Lung (tissue), 12 donors: ENCODE measurements around the gene CDH4. TPM values are rescaled to one million over a fixed set of nuclear protein-coding genes. Genes with fewer than 3 reads are reported as not detected.

ENCODE experiments used
- ATAC-seq: fragments of 200-7000 bp; cut with Tn5 transposase; one replicate; pipeline ENCODE4 v1.9.1; 2020; ENCODE audit warnings: moderate number of reproducible peaks; ENCODE audit not compliant: insufficient read depth, low FRiP score
- DNase-seq, 3 donors: peaks; one replicate each; pipeline ENCODE4 v3.0.0-alpha.2; 2013 to 2017
- H3K27ac ChIP-seq, 2 donors: one replicate each; pipeline ENCODE4 v1.5.1; 2013; ENCODE audit warnings: mild to moderate bottlenecking in 2 of 2, moderate library complexity in 2 of 2, control low read depth in 1 of 2, inconsistent platforms in 1 of 2, low read depth in 1 of 2, low read length in 1 of 2
- H3K27me3 ChIP-seq, 3 donors: one replicate each; pipeline ENCODE4 v1.5.1; 2013; ENCODE audit warnings: low read length in 2 of 3; ENCODE audit not compliant: control insufficient read depth in 3 of 3, insufficient read depth in 3 of 3
- H3K36me3 ChIP-seq, 4 donors: one replicate each; pipeline ENCODE4 v1.5.1; 2013; ENCODE audit warnings: low read length in 4 of 4, mild to moderate bottlenecking in 1 of 4, moderate library complexity in 1 of 4; ENCODE audit not compliant: control insufficient read depth in 4 of 4, insufficient read depth in 4 of 4
- H3K4me1 ChIP-seq, 5 donors: one replicate each; pipeline ENCODE4 v1.5.1; 2013; ENCODE audit warnings: low read length in 5 of 5, mild to moderate bottlenecking in 2 of 5, moderate library complexity in 1 of 5; ENCODE audit not compliant: control insufficient read depth in 5 of 5, insufficient read depth in 5 of 5
- H3K4me3 ChIP-seq: one replicate; pipeline ENCODE4 v1.5.1; 2013; ENCODE audit warnings: mild to moderate bottlenecking, control low read depth, moderate library complexity
- H3K9ac ChIP-seq, 2 donors: one replicate each; pipeline ENCODE4 v1.5.1; 2013; ENCODE audit warnings: low read length in 2 of 2, control low read depth in 1 of 2; ENCODE audit not compliant: insufficient read depth in 1 of 2
- H3K9me3 ChIP-seq, 4 donors: one replicate each; pipeline ENCODE4 v1.5.1; 2013; ENCODE audit warnings: low read length in 3 of 4, mild to moderate bottlenecking in 1 of 4, moderate library complexity in 1 of 4; ENCODE audit not compliant: control insufficient read depth in 4 of 4, insufficient read depth in 3 of 4
- WGBS, 2 donors: extraction: QIAGEN DNeasy Blood & Tissue Kit; methylation state at CpG; one replicate each; pipeline ENCODE4 v1.1.7; 2013; 5-methylcytosine and 5-hydroxymethylcytosine counted together
- polyA plus RNA-seq, 2 donors: library from polyadenylated mRNA; stranded (reverse); fragments of 200-250 nt; gene quantifications; one replicate each; pipeline ENCODE4 v1.2.1, GENCODE V29; 2013
- total RNA-seq, 2 donors: library from RNA; depleted of rRNA in 1 of 2; stranded (reverse); fragments of >200 nt in 1 of 2; gene quantifications; one replicate each; pipeline ENCODE4 v1.2.1, GENCODE V29; 2014 to 2021
- TF ChIP-seq, protein P1 (sequence below): IDR thresholded peaks from 2 replicates; pipeline ENCODE4 v1.5.1; 2012; ENCODE audit warnings: mild to moderate bottlenecking; ENCODE audit errors: control extremely low read depth, extremely low read depth
- donor health status: control.
- donor health status: control.
- donor health status: Bipolar disorder and iron deficiency.
- donor health status: healthy.
- donor health status: DM: yes; HTN: yes; CAD: no.

CDH4 gene
- total and polyA plus RNA-seq, 4 donors, result 0.10 to 2.1 (median 0.34) TPM

DNA sequence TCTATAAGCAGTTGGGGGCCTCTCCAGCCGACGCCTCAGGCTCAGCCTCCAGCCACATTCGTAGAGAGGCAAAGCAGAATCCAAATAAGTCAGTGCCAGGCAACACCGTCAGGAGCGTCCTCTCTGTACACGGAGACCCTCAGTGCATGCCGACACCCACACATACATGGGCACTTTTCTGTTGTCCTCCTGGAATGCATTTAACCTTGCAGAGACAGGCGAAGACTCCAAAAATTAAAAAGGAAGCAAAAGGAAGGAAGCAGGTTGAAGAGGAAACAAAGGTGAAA, 487.7 kb downstream of the CDH4 start:
- Histone ChIP-seq H3K36me3 (no peaks in the 10 kb centered on the region), H3K27me3 (peaks cover 0 to 2% (median 0%) of the 10 kb centered on the region in 3 donors), H3K27ac (no peak overlapping the region), H3K4me1 (peaks cover 0 to 9% (median 0%) of the 10 kb centered on the region in 5 donors), H3K9me3 (peaks cover 0 to 2% (median 0%) of the 10 kb centered on the region in 4 donors), H3K4me3 (no peak overlapping the region), H3K9ac (no peak overlapping the region)
- ATAC-seq (no peak), DNase-seq (no peak)
- WGBS, 2 donors, result 82 to 93% methylated on average over 8 of the region's 8 CpGs
- TF ChIP-seq, protein P1, sequence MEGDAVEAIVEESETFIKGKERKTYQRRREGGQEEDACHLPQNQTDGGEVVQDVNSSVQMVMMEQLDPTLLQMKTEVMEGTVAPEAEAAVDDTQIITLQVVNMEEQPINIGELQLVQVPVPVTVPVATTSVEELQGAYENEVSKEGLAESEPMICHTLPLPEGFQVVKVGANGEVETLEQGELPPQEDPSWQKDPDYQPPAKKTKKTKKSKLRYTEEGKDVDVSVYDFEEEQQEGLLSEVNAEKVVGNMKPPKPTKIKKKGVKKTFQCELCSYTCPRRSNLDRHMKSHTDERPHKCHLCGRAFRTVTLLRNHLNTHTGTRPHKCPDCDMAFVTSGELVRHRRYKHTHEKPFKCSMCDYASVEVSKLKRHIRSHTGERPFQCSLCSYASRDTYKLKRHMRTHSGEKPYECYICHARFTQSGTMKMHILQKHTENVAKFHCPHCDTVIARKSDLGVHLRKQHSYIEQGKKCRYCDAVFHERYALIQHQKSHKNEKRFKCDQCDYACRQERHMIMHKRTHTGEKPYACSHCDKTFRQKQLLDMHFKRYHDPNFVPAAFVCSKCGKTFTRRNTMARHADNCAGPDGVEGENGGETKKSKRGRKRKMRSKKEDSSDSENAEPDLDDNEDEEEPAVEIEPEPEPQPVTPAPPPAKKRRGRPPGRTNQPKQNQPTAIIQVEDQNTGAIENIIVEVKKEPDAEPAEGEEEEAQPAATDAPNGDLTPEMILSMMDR, result no peak

GRCh38 chr20:61742097-61742825, 490.2 kb downstream of the CDH4 start:
- 74 to 82% methylated on average over 16 of the region's 16 CpGs for WGBS, 2 donors
- Histone ChIP-seq H3K27ac (no peak overlapping the region), H3K4me3 (no peak overlapping the region), H3K9me3 (peaks cover 0 to 10% (median 0%) of the 10 kb centered on the region in 4 donors), H3K27me3 (peaks cover 0 to 2% (median 0%) of the 10 kb centered on the region in 3 donors), H3K4me1 (no peaks in the 10 kb centered on the region), H3K9ac (no peak overlapping the region), H3K36me3 (no peaks in the 10 kb centered on the region)
- DNase-seq (peak in 1 of 3 donors; percentile 14), ATAC-seq (no peak)
- TF ChIP-seq, protein P1, result no peak

DNA sequence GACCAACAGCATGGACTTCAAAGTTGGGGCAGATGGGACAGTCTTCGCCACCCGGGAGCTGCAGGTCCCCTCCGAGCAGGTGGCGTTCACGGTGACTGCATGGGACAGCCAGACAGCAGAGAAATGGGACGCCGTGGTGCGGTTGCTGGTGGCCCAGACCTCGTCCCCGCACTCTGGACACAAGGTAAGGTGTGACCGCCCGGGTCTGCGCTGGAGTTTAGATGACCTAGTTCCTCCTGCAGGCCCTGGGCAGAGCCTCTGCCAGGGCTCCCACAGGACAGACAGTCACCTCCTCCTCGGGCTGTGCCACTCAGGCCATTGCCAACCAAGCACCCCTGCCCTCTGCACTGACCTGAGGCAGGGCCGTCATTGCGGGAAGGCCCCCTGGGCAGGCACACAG, 491.5 kb downstream of the CDH4 start:
- 87 to 95% methylated on average over 16 of the region's 16 CpGs for WGBS, 2 donors
- H3K4me1 ChIP-seq, result no peaks in the 10 kb centered on the region
- no peak overlapping the region for H3K27ac ChIP-seq
- TF ChIP-seq, protein P1, result no peak
- H3K9ac ChIP-seq, result no peak overlapping the region
- ATAC-seq (no peak), DNase-seq (no peak)
- H3K36me3 ChIP-seq, result no peaks in the 10 kb centered on the region
- no peaks in the 10 kb centered on the region for H3K27me3 ChIP-seq
- no peak overlapping the region for H3K4me3 ChIP-seq
- peaks cover 0 to 10% (median 0%) of the 10 kb centered on the region in 4 donors for H3K9me3 ChIP-seq
